Measurements from ENCODE around the gene AFF1.
"Not testable (repeated sequence)": the region's sequence is repeated elsewhere in the genome, so short reads cannot be mapped to it uniquely, and the experiment has no call there.

Gene AFF1

GRCh38 chr4:87130985-87131703 lies 196.3 kb downstream of the AFF1 start:
- DNase-seq (ENCODE audit: low read depth) = no peak
- no peak for TF ChIP-seq CTCF (IDR thresholded peaks at IDR 0.05; ENCODE audit: low read depth, low read length, missing control alignments)
- no peak overlapping the region for H3K4me3 ChIP-seq (ENCODE audit: low read depth, low read length)
- in situ Hi-C loops (cut with HindIII; ENCODE audit: low sequenced_read_pairs) = no loop called here

- in situ Hi-C loops (cut with HindIII; ENCODE audit: low sequenced_read_pairs) = no loop called here
- no peak for DNase-seq (ENCODE audit: low read depth)
- no peak overlapping the region for H3K4me3 ChIP-seq (ENCODE audit: low read depth, low read length)
- no peak for TF ChIP-seq CTCF (IDR thresholded peaks at IDR 0.05; ENCODE audit: low read depth, low read length, missing control alignments)
These were observed 197.2 kb downstream of the AFF1 start for GRCh38 chr4:87132035-87132434.

- no peak for TF ChIP-seq CTCF (IDR thresholded peaks at IDR 0.05; ENCODE audit: low read depth, low read length, missing control alignments)
- no peak for DNase-seq (ENCODE audit: low read depth)
- in situ Hi-C loops (cut with HindIII; ENCODE audit: low sequenced_read_pairs) = no loop called here
- no peak overlapping the region for H3K4me3 ChIP-seq (ENCODE audit: low read depth, low read length)
These were observed 198.4 kb downstream of the AFF1 start for GRCh38 chr4:87133183-87133582.

GRCh38 chr4:87134122-87134521 lies 199.3 kb downstream of the AFF1 start:
- in situ Hi-C loops (cut with HindIII; ENCODE audit: low sequenced_read_pairs) = no loop called here

GRCh38 chr4:87141428-87141827 lies 206.6 kb downstream of the AFF1 start:
- no peak overlapping the region for H3K4me3 ChIP-seq (ENCODE audit: low read depth, low read length)
- no peak for DNase-seq (ENCODE audit: low read depth)
- in situ Hi-C loops (cut with HindIII; ENCODE audit: low sequenced_read_pairs) = no loop called here
- TF ChIP-seq CTCF (IDR thresholded peaks at IDR 0.05; ENCODE audit: low read depth, low read length, missing control alignments) = no peak

More at GRCh38 chr4:87134122-87134521, 199.3 kb downstream of the AFF1 start:
- TF ChIP-seq CTCF (IDR thresholded peaks at IDR 0.05; ENCODE audit: low read depth, low read length, missing control alignments) = no peak
- DNase-seq (ENCODE audit: low read depth) = no peak
- no peak overlapping the region for H3K4me3 ChIP-seq (ENCODE audit: low read depth, low read length)

- H3K4me3 ChIP-seq (ENCODE audit: low read depth, low read length) = no peak overlapping the region
- in situ Hi-C loops (cut with HindIII; ENCODE audit: low sequenced_read_pairs) = no loop called here
- no peak for DNase-seq (ENCODE audit: low read depth)
- TF ChIP-seq CTCF (IDR thresholded peaks at IDR 0.05; ENCODE audit: low read depth, low read length, missing control alignments) = no peak
These were observed 209.5 kb downstream of the AFF1 start for GRCh38 chr4:87144356-87144755.

GRCh38 chr4:87145934-87146333 lies 211.1 kb downstream of the AFF1 start:
- not testable (repeated sequence) for DNase-seq (ENCODE audit: low read depth); H3K4me3 ChIP-seq (ENCODE audit: low read depth, low read length)
- in situ Hi-C loops (cut with HindIII; ENCODE audit: low sequenced_read_pairs) = loop anchor here (5.0 kb wide), 1 partner anchor 91 kb away; no protein-coding TSS in a partner anchor

All from astrocyte of the cerebellum (primary cell).